ENCODE data around the gene OSBPL9.

Gene OSBPL9

DNA sequence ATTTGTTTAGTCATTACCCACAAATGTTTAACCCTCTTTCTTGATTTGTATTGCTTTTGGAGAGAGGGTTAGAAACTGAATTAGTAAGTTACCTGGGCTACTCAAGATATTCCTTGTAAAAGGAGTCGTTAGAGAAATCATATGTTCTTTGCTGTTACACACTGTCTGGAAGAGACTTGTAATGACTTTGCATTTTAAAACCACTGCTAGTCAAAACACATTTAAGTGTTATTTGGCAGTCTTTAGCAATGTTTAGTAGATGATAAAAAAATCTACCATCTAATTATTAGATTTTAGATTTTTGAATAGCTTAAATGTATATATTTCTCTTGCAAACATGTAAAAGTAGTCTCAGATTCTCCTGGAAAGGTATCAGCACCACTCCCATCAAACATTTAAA, 6.6 kb downstream of the OSBPL9 start:
- Histone ChIP-seq H2AFZ (ENCODE audit: low read length) (no peak overlapping the region), H3F3A (ENCODE audit: insufficient read depth, low read length) (no peaks in the 10 kb centered on the region), H3K9me3 (ENCODE audit: low read length) (no peaks in the 10 kb centered on the region), H3K4me1 (ENCODE audit: insufficient read depth, low read length, severe bottlenecking) (peaks cover 19% of the 10 kb centered on the region), H3K9me2 (ENCODE audit: low read depth, low read length) (no peaks in the 10 kb centered on the region), H3K36me3 (ENCODE audit: insufficient read depth, low read length) (no peaks in the 10 kb centered on the region), H3K9ac (ENCODE audit: low read length) (no peak overlapping the region), H3K27me3 (ENCODE audit: insufficient read depth, low read length) (no peaks in the 10 kb centered on the region), H3K79me2 (ENCODE audit: insufficient read depth, low read length) (no peaks in the 10 kb centered on the region), H3K27ac (ENCODE audit: low read depth, low read length, poor library complexity, severe bottlenecking) (no peak overlapping the region), H3K4me2 (ENCODE audit: low read length) (no peak overlapping the region), H3K4me3 (ENCODE audit: low read depth, low read length, poor library complexity, severe bottlenecking) (no peak overlapping the region), H4K20me1 (ENCODE audit: insufficient read depth, low read length) (no peaks in the 10 kb centered on the region)
- TF ChIP-seq EZH2 (IDR thresholded peaks at IDR 0.05; ENCODE audit: borderline replicate concordance, low read length): no peak
- TF ChIP-seq, protein P1, sequence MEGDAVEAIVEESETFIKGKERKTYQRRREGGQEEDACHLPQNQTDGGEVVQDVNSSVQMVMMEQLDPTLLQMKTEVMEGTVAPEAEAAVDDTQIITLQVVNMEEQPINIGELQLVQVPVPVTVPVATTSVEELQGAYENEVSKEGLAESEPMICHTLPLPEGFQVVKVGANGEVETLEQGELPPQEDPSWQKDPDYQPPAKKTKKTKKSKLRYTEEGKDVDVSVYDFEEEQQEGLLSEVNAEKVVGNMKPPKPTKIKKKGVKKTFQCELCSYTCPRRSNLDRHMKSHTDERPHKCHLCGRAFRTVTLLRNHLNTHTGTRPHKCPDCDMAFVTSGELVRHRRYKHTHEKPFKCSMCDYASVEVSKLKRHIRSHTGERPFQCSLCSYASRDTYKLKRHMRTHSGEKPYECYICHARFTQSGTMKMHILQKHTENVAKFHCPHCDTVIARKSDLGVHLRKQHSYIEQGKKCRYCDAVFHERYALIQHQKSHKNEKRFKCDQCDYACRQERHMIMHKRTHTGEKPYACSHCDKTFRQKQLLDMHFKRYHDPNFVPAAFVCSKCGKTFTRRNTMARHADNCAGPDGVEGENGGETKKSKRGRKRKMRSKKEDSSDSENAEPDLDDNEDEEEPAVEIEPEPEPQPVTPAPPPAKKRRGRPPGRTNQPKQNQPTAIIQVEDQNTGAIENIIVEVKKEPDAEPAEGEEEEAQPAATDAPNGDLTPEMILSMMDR (IDR thresholded peaks at IDR 0.05; ENCODE audit: low read length): no peak

DNA sequence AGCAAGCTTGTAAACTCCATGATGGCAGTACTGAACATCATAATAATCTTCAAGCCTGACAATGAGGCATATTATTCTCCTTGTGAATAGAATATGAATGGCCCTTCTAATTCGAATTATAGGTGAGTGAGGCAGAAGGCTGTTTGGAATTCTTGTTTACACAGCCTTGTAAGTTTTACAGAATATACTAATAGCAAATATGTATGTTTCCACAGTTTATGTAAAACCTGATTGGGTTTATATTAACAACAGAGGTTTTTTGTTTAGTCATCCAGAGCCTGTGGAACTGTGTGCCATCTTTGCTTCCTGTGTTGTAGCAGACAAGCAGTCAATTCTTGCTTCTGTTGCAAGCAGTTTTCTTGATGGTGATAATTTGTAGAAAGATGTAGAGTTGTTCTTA, 8.0 kb downstream of the OSBPL9 start:
- TF ChIP-seq, protein P1 (IDR thresholded peaks at IDR 0.05; ENCODE audit: low read length): no peak
- TF ChIP-seq EZH2 (IDR thresholded peaks at IDR 0.05; ENCODE audit: borderline replicate concordance, low read length): no peak
- H3K4me3 ChIP-seq (ENCODE audit: low read depth, low read length, poor library complexity, severe bottlenecking): no peak overlapping the region
- peaks cover 14% of the 10 kb centered on the region for H3K4me1 ChIP-seq (ENCODE audit: insufficient read depth, low read length, severe bottlenecking)
- H3K4me2 ChIP-seq (ENCODE audit: low read length): no peak overlapping the region
- H3K9me3 ChIP-seq (ENCODE audit: low read length): no peaks in the 10 kb centered on the region
- no peaks in the 10 kb centered on the region for H3K36me3 ChIP-seq (ENCODE audit: insufficient read depth, low read length)
- no peak overlapping the region for H3K27ac ChIP-seq (ENCODE audit: low read depth, low read length, poor library complexity, severe bottlenecking)
- H3K9me2 ChIP-seq (ENCODE audit: low read depth, low read length): no peaks in the 10 kb centered on the region
- H3F3A ChIP-seq (ENCODE audit: insufficient read depth, low read length): no peaks in the 10 kb centered on the region
- no peaks in the 10 kb centered on the region for H3K27me3 ChIP-seq (ENCODE audit: insufficient read depth, low read length)
- no peak overlapping the region for H2AFZ ChIP-seq (ENCODE audit: low read length)
- no peak overlapping the region for H3K9ac ChIP-seq (ENCODE audit: low read length)
- H3K79me2 ChIP-seq (ENCODE audit: insufficient read depth, low read length): no peaks in the 10 kb centered on the region
- H4K20me1 ChIP-seq (ENCODE audit: insufficient read depth, low read length): no peaks in the 10 kb centered on the region

DNA sequence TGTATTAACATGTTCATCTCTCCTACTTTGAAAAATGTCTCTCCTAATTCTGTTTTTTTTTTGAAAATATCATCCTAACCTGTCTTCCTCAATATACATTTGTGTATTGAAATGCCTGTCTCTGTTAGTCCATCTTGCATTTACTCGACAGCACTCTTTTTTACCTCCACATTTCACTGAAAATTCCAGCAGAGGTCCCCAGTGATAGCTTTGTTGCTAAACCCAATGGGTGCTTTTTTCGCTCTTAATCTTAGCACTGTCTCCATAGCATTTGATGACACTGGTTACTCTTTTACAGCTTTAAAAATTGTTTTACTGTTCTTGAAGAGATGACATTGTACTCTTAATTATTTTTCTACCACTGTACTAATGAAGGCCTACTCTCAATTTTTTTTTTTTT, 10.8 kb downstream of the OSBPL9 start:
- no peak overlapping the region for H3K4me3 ChIP-seq (ENCODE audit: low read depth, low read length, poor library complexity, severe bottlenecking)
- no peaks in the 10 kb centered on the region for H3K9me3 ChIP-seq (ENCODE audit: low read length)
- H3K79me2 ChIP-seq (ENCODE audit: insufficient read depth, low read length): no peaks in the 10 kb centered on the region
- no peaks in the 10 kb centered on the region for H4K20me1 ChIP-seq (ENCODE audit: insufficient read depth, low read length)
- no peak overlapping the region for H3K9ac ChIP-seq (ENCODE audit: low read length)
- no peak overlapping the region for H2AFZ ChIP-seq (ENCODE audit: low read length)
- H3K9me2 ChIP-seq (ENCODE audit: low read depth, low read length): no peaks in the 10 kb centered on the region
- no peak overlapping the region for H3K4me2 ChIP-seq (ENCODE audit: low read length)
- no peaks in the 10 kb centered on the region for H3K27me3 ChIP-seq (ENCODE audit: insufficient read depth, low read length)
- H3K36me3 ChIP-seq (ENCODE audit: insufficient read depth, low read length): no peaks in the 10 kb centered on the region
- no peak for TF ChIP-seq EZH2 (IDR thresholded peaks at IDR 0.05; ENCODE audit: borderline replicate concordance, low read length)
- TF ChIP-seq, protein P1 (IDR thresholded peaks at IDR 0.05; ENCODE audit: low read length): peak; percentile 55
- H3K4me1 ChIP-seq (ENCODE audit: insufficient read depth, low read length, severe bottlenecking): peaks cover 8% of the 10 kb centered on the region
- H3F3A ChIP-seq (ENCODE audit: insufficient read depth, low read length): no peaks in the 10 kb centered on the region
- no peak overlapping the region for H3K27ac ChIP-seq (ENCODE audit: low read depth, low read length, poor library complexity, severe bottlenecking)

Measured in OCI-LY1 (cell line).